Measurements from ENCODE around the gene ERMARD.

The ERMARD gene

GRCh38 chr6:169775321-169775720 is 23.9 kb downstream of the ERMARD start:
- H3K4me3 ChIP-seq (ENCODE audit: low read depth, low read length) = no peak overlapping the region
- no peak for DNase-seq (ENCODE audit: low read depth)
- no peak for TF ChIP-seq CTCF (IDR thresholded peaks at IDR 0.05; ENCODE audit: control insufficient read depth, extremely low read depth, insufficient read depth)

- TF ChIP-seq CTCF (IDR thresholded peaks at IDR 0.05; ENCODE audit: control insufficient read depth, extremely low read depth, insufficient read depth) = no peak
Measured at GRCh38 chr6:169776379-169776778, 25.0 kb downstream of the ERMARD start.

GRCh38 chr6:169777896-169778295 is 26.5 kb downstream of the ERMARD start:
- H3K4me3 ChIP-seq (ENCODE audit: low read depth, low read length) = no peak overlapping the region
- DNase-seq (ENCODE audit: low read depth) = no peak
- TF ChIP-seq CTCF (IDR thresholded peaks at IDR 0.05; ENCODE audit: control insufficient read depth, extremely low read depth, insufficient read depth) = no peak

More at GRCh38 chr6:169776379-169776778, 25.0 kb downstream of the ERMARD start:
- DNase-seq (ENCODE audit: low read depth) = no peak
- no peak overlapping the region for H3K4me3 ChIP-seq (ENCODE audit: low read depth, low read length)

- H3K4me3 ChIP-seq (ENCODE audit: low read depth, low read length) = no peak overlapping the region
- TF ChIP-seq CTCF (IDR thresholded peaks at IDR 0.05; ENCODE audit: control insufficient read depth, extremely low read depth, insufficient read depth) = no peak
- no peak for DNase-seq (ENCODE audit: low read depth)
Measured at GRCh38 chr6:169778646-169779045, 27.2 kb downstream of the ERMARD start.

GRCh38 chr6:169779092-169779815 is 27.8 kb downstream of the ERMARD start:
- H3K4me3 ChIP-seq (ENCODE audit: low read depth, low read length) = no peak overlapping the region
- no peak for TF ChIP-seq CTCF (IDR thresholded peaks at IDR 0.05; ENCODE audit: control insufficient read depth, extremely low read depth, insufficient read depth)
- no peak for DNase-seq (ENCODE audit: low read depth)

GRCh38 chr6:169779896-169780295 is 28.5 kb downstream of the ERMARD start:
- no peak overlapping the region for H3K4me3 ChIP-seq (ENCODE audit: low read depth, low read length)
- TF ChIP-seq CTCF (IDR thresholded peaks at IDR 0.05; ENCODE audit: control insufficient read depth, extremely low read depth, insufficient read depth) = no peak
- no peak for DNase-seq (ENCODE audit: low read depth)

- no peak for DNase-seq (ENCODE audit: low read depth)
- no peak overlapping the region for H3K4me3 ChIP-seq (ENCODE audit: low read depth, low read length)
- TF ChIP-seq CTCF (IDR thresholded peaks at IDR 0.05; ENCODE audit: control insufficient read depth, extremely low read depth, insufficient read depth) = no peak
Measured at GRCh38 chr6:169780571-169781091, 29.2 kb downstream of the ERMARD start.
